HG03066 (cell line): ENCODE results near the gene RHBDD3.
"Not testable (repeated sequence)": the region's sequence is repeated elsewhere in the genome, so short reads cannot be mapped to it uniquely, and the experiment has no call there.

Source experiments
- ATAC-seq: cut with Tn5 transposase; IDR thresholded peaks from one replicate; pipeline ENCODE4 v1.9.1; 2021; ENCODE audit warnings: low read depth; ENCODE audit not compliant: unreplicated experiment

The RHBDD3 gene

GRCh38 chr22:29219881-29220670 lies 47.7 kb downstream of the RHBDD3 start:
- no peak for ATAC-seq

GRCh38 chr22:29219409-29219782 lies 48.4 kb downstream of the RHBDD3 start:
- not testable (repeated sequence) for ATAC-seq

GRCh38 chr22:29218758-29219408 lies 48.9 kb downstream of the RHBDD3 start:
- no peak for ATAC-seq

- ATAC-seq: no peak
These were observed 49.7 kb downstream of the RHBDD3 start for GRCh38 chr22:29217827-29218757.

- no peak for ATAC-seq
These were observed 50.7 kb downstream of the RHBDD3 start for GRCh38 chr22:29216873-29217666.

- no peak for ATAC-seq
These were observed 51.5 kb downstream of the RHBDD3 start for GRCh38 chr22:29216011-29216872.

- no peak for ATAC-seq
These were observed 52.5 kb downstream of the RHBDD3 start for GRCh38 chr22:29215012-29215860.

- no peak for ATAC-seq
These were observed 53.5 kb downstream of the RHBDD3 start for GRCh38 chr22:29214232-29214631.

- no peak for ATAC-seq
These were observed 54.3 kb downstream of the RHBDD3 start for GRCh38 chr22:29213493-29213892.

GRCh38 chr22:29212743-29213142 lies 55.0 kb downstream of the RHBDD3 start:
- ATAC-seq: no peak

- ATAC-seq: no peak
These were observed 56.3 kb downstream of the RHBDD3 start for GRCh38 chr22:29211466-29211865.

- ATAC-seq: no peak
These were observed 56.7 kb downstream of the RHBDD3 start for GRCh38 chr22:29211066-29211465.
